ENCODE results near the gene ADRA2A.

The ADRA2A gene

GRCh38 chr10:111109501-111110242 lies 32.8 kb downstream of the ADRA2A start:
- DNase-seq (ENCODE audit: low read depth in 2 of 2) = no peak

GRCh38 chr10:111110771-111111170 lies 33.9 kb downstream of the ADRA2A start:
- no peak for DNase-seq (ENCODE audit: low read depth in 2 of 2)

- no peak for DNase-seq (ENCODE audit: low read depth in 2 of 2)
Measured at GRCh38 chr10:111112333-111112732, 35.5 kb downstream of the ADRA2A start.

- DNase-seq (ENCODE audit: low read depth in 2 of 2) = no peak
Measured at GRCh38 chr10:111113238-111113960, 36.6 kb downstream of the ADRA2A start.

GRCh38 chr10:111113961-111114757 lies 37.3 kb downstream of the ADRA2A start:
- DNase-seq (ENCODE audit: low read depth in 2 of 2) = no peak

- no peak for DNase-seq (ENCODE audit: low read depth in 2 of 2)
Measured at GRCh38 chr10:111114758-111115500, 38.1 kb downstream of the ADRA2A start.

- DNase-seq (ENCODE audit: low read depth in 2 of 2) = no peak
Measured at GRCh38 chr10:111116211-111116610, 39.4 kb downstream of the ADRA2A start.

- no peak for DNase-seq (ENCODE audit: low read depth in 2 of 2)
Measured at GRCh38 chr10:111116762-111117445, 40.1 kb downstream of the ADRA2A start.

- DNase-seq (ENCODE audit: low read depth in 2 of 2) = no peak
Measured at GRCh38 chr10:111117528-111118277, 40.9 kb downstream of the ADRA2A start.

GRCh38 chr10:111118758-111119157 lies 41.9 kb downstream of the ADRA2A start:
- no peak for DNase-seq (ENCODE audit: low read depth in 2 of 2)

GRCh38 chr10:111119637-111120036 lies 42.8 kb downstream of the ADRA2A start:
- no peak for DNase-seq (ENCODE audit: low read depth in 2 of 2)

GRCh38 chr10:111122127-111122526 lies 45.3 kb downstream of the ADRA2A start:
- DNase-seq (ENCODE audit: low read depth in 2 of 2) = no peak

- DNase-seq (ENCODE audit: low read depth in 2 of 2) = no peak
Measured at GRCh38 chr10:111123883-111124282, 47.1 kb downstream of the ADRA2A start.

GRCh38 chr10:111125102-111125501 lies 48.3 kb downstream of the ADRA2A start:
- DNase-seq (ENCODE audit: low read depth in 2 of 2) = no peak

- no peak for DNase-seq (ENCODE audit: low read depth in 2 of 2)
Measured at GRCh38 chr10:111126077-111126476, 49.2 kb downstream of the ADRA2A start.

GRCh38 chr10:111127081-111127848 lies 50.4 kb downstream of the ADRA2A start:
- DNase-seq (ENCODE audit: low read depth in 2 of 2) = no peak

- DNase-seq (ENCODE audit: low read depth in 2 of 2) = no peak
Measured at GRCh38 chr10:111128331-111129180, 51.7 kb downstream of the ADRA2A start.

GRCh38 chr10:111129363-111129762 lies 52.5 kb downstream of the ADRA2A start:
- DNase-seq (ENCODE audit: low read depth in 2 of 2) = no peak

GRCh38 chr10:111130471-111130870 lies 53.6 kb downstream of the ADRA2A start:
- DNase-seq (ENCODE audit: low read depth in 2 of 2) = no peak
